Globus pallidus (tissue), 1 donor: ENCODE data around the gene CARD19.

Source experiments
- DNase-seq: peaks from one replicate; pipeline ENCODE4 v3.0.0-alpha.2; 2015; ENCODE audit warnings: low spot score

CARD19 gene

GRCh38 chr9:93064392-93065134 is 31.5 kb upstream of the CARD19 start:
- no peak for DNase-seq

- DNase-seq = peak; percentile 55
These were observed 30.8 kb upstream of the CARD19 start for GRCh38 chr9:93065135-93065720.

GRCh38 chr9:93066978-93067603 is 28.9 kb upstream of the CARD19 start:
- DNase-seq = no peak

- no peak for DNase-seq
These were observed 27.1 kb upstream of the CARD19 start for GRCh38 chr9:93068956-93069355.

- DNase-seq = no peak
These were observed 24.6 kb upstream of the CARD19 start for GRCh38 chr9:93071464-93071863.

- DNase-seq = no peak
These were observed 23.6 kb upstream of the CARD19 start for GRCh38 chr9:93072383-93072795.

- no peak for DNase-seq
These were observed 19.8 kb upstream of the CARD19 start for GRCh38 chr9:93076101-93076791.

- DNase-seq = no peak
These were observed 19.3 kb upstream of the CARD19 start for GRCh38 chr9:93076792-93077128.

- no peak for DNase-seq
These were observed 18.6 kb upstream of the CARD19 start for GRCh38 chr9:93077367-93077766.

- DNase-seq = no peak
These were observed 18.2 kb upstream of the CARD19 start for GRCh38 chr9:93077811-93078210.

GRCh38 chr9:93079371-93079770 is 16.6 kb upstream of the CARD19 start:
- DNase-seq = no peak

- no peak for DNase-seq
These were observed 15.6 kb upstream of the CARD19 start for GRCh38 chr9:93080406-93080805.

- no peak for DNase-seq
These were observed 14.9 kb upstream of the CARD19 start for GRCh38 chr9:93081081-93081529.

GRCh38 chr9:93081931-93082330 is 14.1 kb upstream of the CARD19 start:
- DNase-seq = no peak

- no peak for DNase-seq
These were observed 13.1 kb upstream of the CARD19 start for GRCh38 chr9:93082841-93083411.

GRCh38 chr9:93083592-93084470 is 12.2 kb upstream of the CARD19 start:
- no peak for DNase-seq

GRCh38 chr9:93084471-93084881 is 11.5 kb upstream of the CARD19 start:
- no peak for DNase-seq

GRCh38 chr9:93085676-93086075 is 10.3 kb upstream of the CARD19 start:
- DNase-seq = no peak

GRCh38 chr9:93086447-93087224 is 9.4 kb upstream of the CARD19 start:
- no peak for DNase-seq

- no peak for DNase-seq
These were observed 7.9 kb upstream of the CARD19 start for GRCh38 chr9:93087971-93088655.
